Liver (tissue), 9 donors: ENCODE results near the gene TCF12. TPM values are rescaled to one million over a fixed set of nuclear protein-coding genes. Genes with fewer than 3 reads are reported as not detected.

Source experiments
- DNase-seq: peaks from one replicate; pipeline ENCODE4 v3.0.0-alpha.2; 2017; ENCODE audit warnings: low spot score
- H3K27ac ChIP-seq, 2 donors: one replicate each; pipeline ENCODE4 v1.7.0; 2013; ENCODE audit warnings: inconsistent platforms in 2 of 2, low read length in 2 of 2, control low read depth in 1 of 2, low read depth in 1 of 2, mild to moderate bottlenecking in 1 of 2
- H3K27me3 ChIP-seq, 4 donors: one replicate each; pipeline versions ENCODE4 v1.6.1 to v1.7.0; 2013; ENCODE audit warnings: low read length in 3 of 4, inconsistent platforms in 1 of 4, mild to moderate bottlenecking in 1 of 4, moderate library complexity in 1 of 4; ENCODE audit not compliant: control insufficient read depth in 4 of 4, insufficient read depth in 4 of 4
- H3K36me3 ChIP-seq, 4 donors: one replicate each; pipeline versions ENCODE4 v1.6.1 to v1.7.0; 2013; ENCODE audit warnings: low read length in 3 of 4, mild to moderate bottlenecking in 3 of 4, low read depth in 1 of 4, moderate library complexity in 1 of 4; ENCODE audit not compliant: control insufficient read depth in 4 of 4, insufficient read depth in 3 of 4
- H3K4me1 ChIP-seq, 4 donors: one replicate each; pipeline versions ENCODE4 v1.6.1 to v1.7.0; 2013; ENCODE audit warnings: low read length in 3 of 4, mild to moderate bottlenecking in 3 of 4, moderate library complexity in 1 of 4; ENCODE audit not compliant: control insufficient read depth in 4 of 4, insufficient read depth in 4 of 4
- H3K4me3 ChIP-seq, 3 donors: one replicate each; pipeline versions ENCODE4 v1.6.1 to v1.7.0; 2013; ENCODE audit warnings: low read length in 3 of 3, control low read depth in 1 of 3, low read depth in 1 of 3, mild to moderate bottlenecking in 1 of 3
- H3K9ac ChIP-seq, 2 donors: one replicate each; pipeline ENCODE4 v1.7.0; 2013; ENCODE audit warnings: low read length in 2 of 2, mild to moderate bottlenecking in 2 of 2, moderate library complexity in 2 of 2, control low read depth in 1 of 2, low read depth in 1 of 2
- H3K9me3 ChIP-seq, 4 donors: one replicate each; pipeline versions ENCODE4 v1.6.1 to v1.7.0; 2013; ENCODE audit warnings: low read length in 3 of 4; ENCODE audit not compliant: control insufficient read depth in 4 of 4
- EGR1 ChIP-seq, 2 donors: IDR thresholded peaks; 2 replicates each; pipeline ENCODE4 v1.6.1; 2016 to 2018; ENCODE audit warnings: antibody characterized with exemption in 2 of 2, low read depth in 2 of 2
- FOXA1 ChIP-seq: IDR thresholded peaks from 2 replicates; pipeline ENCODE4 v1.6.1; 2016; ENCODE audit warnings: antibody characterized with exemption
- FOXA2 ChIP-seq: IDR thresholded peaks from 2 replicates; pipeline ENCODE4 v1.6.1; 2016; ENCODE audit warnings: antibody characterized with exemption
- GABPA ChIP-seq, 2 donors: IDR thresholded peaks in 1 of 2; conservative IDR thresholded peaks in 1 of 2; 2 replicates each; pipeline ENCODE4 v1.6.1; 2016; ENCODE audit warnings: antibody characterized with exemption in 2 of 2, mild to moderate bottlenecking in 1 of 2, moderate library complexity in 1 of 2
- HNF4A ChIP-seq, 2 donors: conservative IDR thresholded peaks; 2 replicates each; pipeline ENCODE4 v1.6.1; 2016; ENCODE audit warnings: antibody characterized with exemption in 2 of 2, mild to moderate bottlenecking in 2 of 2
- HNF4G ChIP-seq: IDR thresholded peaks from 2 replicates; pipeline ENCODE4 v1.6.1; 2016; ENCODE audit warnings: antibody characterized with exemption
- JUND ChIP-seq, 2 donors: IDR thresholded peaks; 2 replicates each; pipeline ENCODE4 v1.6.1; 2016; ENCODE audit warnings: antibody characterized with exemption in 2 of 2
- NR2F2 ChIP-seq: IDR thresholded peaks from 2 replicates; pipeline ENCODE4 v1.6.1; 2016; ENCODE audit warnings: antibody characterized with exemption
- RAD21 ChIP-seq, 2 donors: IDR thresholded peaks; 2 replicates each; pipeline ENCODE4 v1.6.1; 2016; ENCODE audit warnings: antibody characterized with exemption in 2 of 2, mild to moderate bottlenecking in 2 of 2
- RXRA ChIP-seq, 2 donors: IDR thresholded peaks; 2 replicates each; pipeline ENCODE4 v1.6.1; 2017 to 2018; ENCODE audit warnings: antibody characterized with exemption in 2 of 2, mild to moderate bottlenecking in 1 of 2
- SP1 ChIP-seq: IDR thresholded peaks from 2 replicates; pipeline ENCODE4 v1.6.1; 2018; ENCODE audit warnings: antibody characterized with exemption, mild to moderate bottlenecking
- TAF1 ChIP-seq: conservative IDR thresholded peaks from 2 replicates; pipeline ENCODE4 v1.6.1; 2016; ENCODE audit warnings: antibody characterized with exemption, mild to moderate bottlenecking
- YY1 ChIP-seq: IDR thresholded peaks from 2 replicates; pipeline ENCODE4 v1.6.1; 2016; ENCODE audit warnings: antibody characterized with exemption, mild to moderate bottlenecking
- WGBS: extraction: QIAGEN DNeasy Blood & Tissue Kit; methylation state at CpG from one replicate; pipeline ENCODE4 v1.1.7; 2013; 5-methylcytosine and 5-hydroxymethylcytosine counted together
- polyA plus RNA-seq, 2 donors: library from polyadenylated mRNA; stranded (reverse) in 1 of 2; unstranded in 1 of 2; fragments of 200-250 nt in 1 of 2; fragments of >200 nt in 1 of 2; fragmentation: Nextera tagmentation in 1 of 2; extraction: Ambion mirVana in 1 of 2; gene quantifications; one replicate each; pipeline versions ENCODE4 v1.2.1 to v1.2.3, GENCODE V29; 2013 to 2015
- total RNA-seq, 2 donors: library from RNA; depleted of rRNA; stranded (reverse); fragments of >200 nt; gene quantifications; one replicate each; pipeline ENCODE4 v1.2.3, GENCODE V29; 2014
- TF ChIP-seq, protein P1 (sequence below): IDR thresholded peaks from 2 replicates; pipeline ENCODE4 v1.6.1; 2016; ENCODE audit warnings: antibody characterized with exemption
- TF ChIP-seq, protein P2 (sequence below): fragments of 150-350 bp; IDR thresholded peaks from 2 replicates; pipeline ENCODE4 v1.5.1; 2017; ENCODE audit warnings: improper control_type of control experiment, low read depth, low read length; ENCODE audit not compliant: missing input control
- TF ChIP-seq, protein P3 (sequence below): IDR thresholded peaks from 2 replicates; pipeline ENCODE4 v1.6.1; 2016; ENCODE audit warnings: antibody characterized with exemption
- TF ChIP-seq, protein P4 (sequence below): IDR thresholded peaks from 2 replicates; pipeline ENCODE4 v1.6.1; 2016; ENCODE audit warnings: antibody characterized with exemption
- TF ChIP-seq, protein P5 (sequence below): IDR thresholded peaks from 2 replicates; pipeline ENCODE4 v1.6.1; 2016; ENCODE audit warnings: antibody characterized with exemption, mild to moderate bottlenecking
- donor health status: healthy.
- donor health status: healthy.
- donor health status: healthy.
- donor health status: healthy.
- donor health status: healthy.

TCF12 gene
- total and polyA plus RNA-seq, 4 donors, result 8.7 to 38.3 (median 22.3) TPM

DNA sequence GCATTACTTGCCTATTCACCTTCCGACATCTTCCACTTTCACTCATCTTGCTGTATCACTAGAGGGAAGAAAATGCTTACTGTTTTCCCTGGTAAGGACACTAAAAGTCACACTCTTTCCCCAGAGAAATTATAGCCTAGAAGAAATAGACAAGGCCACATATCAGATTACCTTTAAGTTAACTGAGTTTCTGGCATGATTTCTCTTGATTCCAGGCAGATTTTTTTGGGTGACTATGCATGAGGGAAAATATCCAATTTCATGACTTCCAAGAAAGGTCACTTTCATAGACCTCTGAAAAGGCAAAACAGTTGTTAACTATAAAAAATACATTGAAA lies 30.3 kb downstream of the TCF12 start:
- Histone ChIP-seq H3K27ac (no peak overlapping the region), H3K4me3 (no peak overlapping the region), H3K9me3 (no peaks in the 10 kb centered on the region), H3K36me3 (no peaks in the 10 kb centered on the region), H3K4me1 (peaks cover 0 to 9% (median under 1%) of the 10 kb centered on the region in 4 donors), H3K9ac (no peak overlapping the region), H3K27me3 (no peaks in the 10 kb centered on the region)
- TF ChIP-seq JUND (IDR thresholded peaks at IDR 0.05) (no peak), EGR1 (IDR thresholded peaks at IDR 0.05; ENCODE audit: low read depth in 2 of 2) (no peak), NR2F2 (no peak), SP1 (no peak), RXRA (IDR thresholded peaks at IDR 0.05) (no peak), FOXA2 (no peak)
- TF ChIP-seq, protein P1, sequence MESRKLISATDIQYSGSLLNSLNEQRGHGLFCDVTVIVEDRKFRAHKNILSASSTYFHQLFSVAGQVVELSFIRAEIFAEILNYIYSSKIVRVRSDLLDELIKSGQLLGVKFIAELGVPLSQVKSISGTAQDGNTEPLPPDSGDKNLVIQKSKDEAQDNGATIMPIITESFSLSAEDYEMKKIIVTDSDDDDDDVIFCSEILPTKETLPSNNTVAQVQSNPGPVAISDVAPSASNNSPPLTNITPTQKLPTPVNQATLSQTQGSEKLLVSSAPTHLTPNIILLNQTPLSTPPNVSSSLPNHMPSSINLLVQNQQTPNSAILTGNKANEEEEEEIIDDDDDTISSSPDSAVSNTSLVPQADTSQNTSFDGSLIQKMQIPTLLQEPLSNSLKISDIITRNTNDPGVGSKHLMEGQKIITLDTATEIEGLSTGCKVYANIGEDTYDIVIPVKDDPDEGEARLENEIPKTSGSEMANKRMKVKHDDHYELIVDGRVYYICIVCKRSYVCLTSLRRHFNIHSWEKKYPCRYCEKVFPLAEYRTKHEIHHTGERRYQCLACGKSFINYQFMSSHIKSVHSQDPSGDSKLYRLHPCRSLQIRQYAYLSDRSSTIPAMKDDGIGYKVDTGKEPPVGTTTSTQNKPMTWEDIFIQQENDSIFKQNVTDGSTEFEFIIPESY, result no peak
- DNase-seq, result no peak
- 92% methylated on average over 1 of the region's 1 CpG for WGBS

DNA sequence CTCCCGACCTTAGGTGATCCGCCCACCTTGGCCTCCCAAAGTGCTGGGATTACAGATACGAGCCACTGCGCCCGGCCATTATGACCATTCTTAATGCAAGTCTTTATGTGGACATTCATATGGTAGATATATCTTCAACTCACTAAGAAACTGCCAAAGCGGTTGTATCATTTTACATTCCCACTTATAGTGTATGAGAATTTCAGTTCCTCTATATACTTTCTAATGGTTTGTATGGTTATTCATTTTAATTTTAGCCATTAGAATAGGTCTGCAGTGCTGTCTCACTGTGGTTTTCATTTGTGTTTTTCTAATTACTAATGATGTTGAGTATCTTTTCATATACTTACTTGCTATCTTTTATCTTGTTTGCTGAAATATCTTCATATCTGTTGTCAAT lies 32.5 kb downstream of the TCF12 start:
- no peak for TF ChIP-seq NR2F2
- no peak for TF ChIP-seq HNF4G
- TF ChIP-seq, protein P2, sequence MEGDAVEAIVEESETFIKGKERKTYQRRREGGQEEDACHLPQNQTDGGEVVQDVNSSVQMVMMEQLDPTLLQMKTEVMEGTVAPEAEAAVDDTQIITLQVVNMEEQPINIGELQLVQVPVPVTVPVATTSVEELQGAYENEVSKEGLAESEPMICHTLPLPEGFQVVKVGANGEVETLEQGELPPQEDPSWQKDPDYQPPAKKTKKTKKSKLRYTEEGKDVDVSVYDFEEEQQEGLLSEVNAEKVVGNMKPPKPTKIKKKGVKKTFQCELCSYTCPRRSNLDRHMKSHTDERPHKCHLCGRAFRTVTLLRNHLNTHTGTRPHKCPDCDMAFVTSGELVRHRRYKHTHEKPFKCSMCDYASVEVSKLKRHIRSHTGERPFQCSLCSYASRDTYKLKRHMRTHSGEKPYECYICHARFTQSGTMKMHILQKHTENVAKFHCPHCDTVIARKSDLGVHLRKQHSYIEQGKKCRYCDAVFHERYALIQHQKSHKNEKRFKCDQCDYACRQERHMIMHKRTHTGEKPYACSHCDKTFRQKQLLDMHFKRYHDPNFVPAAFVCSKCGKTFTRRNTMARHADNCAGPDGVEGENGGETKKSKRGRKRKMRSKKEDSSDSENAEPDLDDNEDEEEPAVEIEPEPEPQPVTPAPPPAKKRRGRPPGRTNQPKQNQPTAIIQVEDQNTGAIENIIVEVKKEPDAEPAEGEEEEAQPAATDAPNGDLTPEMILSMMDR, result no peak
- TF ChIP-seq, protein P1, result no peak
- no peak for TF ChIP-seq EGR1 (IDR thresholded peaks at IDR 0.05; ENCODE audit: low read depth in 2 of 2)
- TF ChIP-seq TAF1, result no peak
- TF ChIP-seq, protein P3, sequence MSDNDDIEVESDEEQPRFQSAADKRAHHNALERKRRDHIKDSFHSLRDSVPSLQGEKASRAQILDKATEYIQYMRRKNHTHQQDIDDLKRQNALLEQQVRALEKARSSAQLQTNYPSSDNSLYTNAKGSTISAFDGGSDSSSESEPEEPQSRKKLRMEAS, result no peak
- no peak for TF ChIP-seq HNF4A (conservative IDR thresholded peaks at IDR 0.05)
- TF ChIP-seq, protein P4, sequence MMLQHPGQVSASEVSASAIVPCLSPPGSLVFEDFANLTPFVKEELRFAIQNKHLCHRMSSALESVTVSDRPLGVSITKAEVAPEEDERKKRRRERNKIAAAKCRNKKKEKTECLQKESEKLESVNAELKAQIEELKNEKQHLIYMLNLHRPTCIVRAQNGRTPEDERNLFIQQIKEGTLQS, result no peak
- TF ChIP-seq, protein P5, sequence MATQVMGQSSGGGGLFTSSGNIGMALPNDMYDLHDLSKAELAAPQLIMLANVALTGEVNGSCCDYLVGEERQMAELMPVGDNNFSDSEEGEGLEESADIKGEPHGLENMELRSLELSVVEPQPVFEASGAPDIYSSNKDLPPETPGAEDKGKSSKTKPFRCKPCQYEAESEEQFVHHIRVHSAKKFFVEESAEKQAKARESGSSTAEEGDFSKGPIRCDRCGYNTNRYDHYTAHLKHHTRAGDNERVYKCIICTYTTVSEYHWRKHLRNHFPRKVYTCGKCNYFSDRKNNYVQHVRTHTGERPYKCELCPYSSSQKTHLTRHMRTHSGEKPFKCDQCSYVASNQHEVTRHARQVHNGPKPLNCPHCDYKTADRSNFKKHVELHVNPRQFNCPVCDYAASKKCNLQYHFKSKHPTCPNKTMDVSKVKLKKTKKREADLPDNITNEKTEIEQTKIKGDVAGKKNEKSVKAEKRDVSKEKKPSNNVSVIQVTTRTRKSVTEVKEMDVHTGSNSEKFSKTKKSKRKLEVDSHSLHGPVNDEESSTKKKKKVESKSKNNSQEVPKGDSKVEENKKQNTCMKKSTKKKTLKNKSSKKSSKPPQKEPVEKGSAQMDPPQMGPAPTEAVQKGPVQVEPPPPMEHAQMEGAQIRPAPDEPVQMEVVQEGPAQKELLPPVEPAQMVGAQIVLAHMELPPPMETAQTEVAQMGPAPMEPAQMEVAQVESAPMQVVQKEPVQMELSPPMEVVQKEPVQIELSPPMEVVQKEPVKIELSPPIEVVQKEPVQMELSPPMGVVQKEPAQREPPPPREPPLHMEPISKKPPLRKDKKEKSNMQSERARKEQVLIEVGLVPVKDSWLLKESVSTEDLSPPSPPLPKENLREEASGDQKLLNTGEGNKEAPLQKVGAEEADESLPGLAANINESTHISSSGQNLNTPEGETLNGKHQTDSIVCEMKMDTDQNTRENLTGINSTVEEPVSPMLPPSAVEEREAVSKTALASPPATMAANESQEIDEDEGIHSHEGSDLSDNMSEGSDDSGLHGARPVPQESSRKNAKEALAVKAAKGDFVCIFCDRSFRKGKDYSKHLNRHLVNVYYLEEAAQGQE, result no peak
- TF ChIP-seq SP1, result no peak
- no peak for TF ChIP-seq RXRA (IDR thresholded peaks at IDR 0.05)
- TF ChIP-seq YY1, result no peak
- no peak for TF ChIP-seq FOXA1
- no peak for TF ChIP-seq GABPA (IDR thresholded peaks at IDR 0.05 in 1 of 2, conservative IDR thresholded peaks at IDR 0.05 in 1 of 2)
- TF ChIP-seq RAD21 (IDR thresholded peaks at IDR 0.05), result no peak
- TF ChIP-seq JUND (IDR thresholded peaks at IDR 0.05), result no peak
- no peak for TF ChIP-seq FOXA2
- H3K27ac ChIP-seq, result no peak overlapping the region
- H3K27me3 ChIP-seq, result no peaks in the 10 kb centered on the region
- no peak for DNase-seq
- H3K4me1 ChIP-seq, result no peaks in the 10 kb centered on the region
- no peaks in the 10 kb centered on the region for H3K36me3 ChIP-seq
- no peak overlapping the region for H3K4me3 ChIP-seq
- no peaks in the 10 kb centered on the region for H3K9me3 ChIP-seq
- WGBS, result 95% methylated on average over 6 of the region's 6 CpGs
- no peak overlapping the region for H3K9ac ChIP-seq
